NB4 (cell line): Measurements from ENCODE around the gene ARHGEF9.
A peak's percentile ranks its signal among the peaks of the same experiment; 100 is the strongest.

Experiments
- DNase-seq: peaks from one replicate; pipeline ENCODE4 v3.0.0; 2010; ENCODE audit warnings: low read depth
- H3K4me3 ChIP-seq: one replicate; pipeline ENCODE4 v1.5.1; 2011; ENCODE audit warnings: mild to moderate bottlenecking, low read depth, low read length, moderate library complexity
- CTCF ChIP-seq: IDR thresholded peaks from one replicate; pipeline ENCODE4 v1.5.1; 2012; ENCODE audit warnings: low read depth, low read length
- MAX ChIP-seq: IDR thresholded peaks from 2 replicates; pipeline ENCODE4 v1.6.1; 2011; ENCODE audit warnings: low read depth, low read length
- MYC ChIP-seq: IDR thresholded peaks from 2 replicates; pipeline ENCODE4 v1.6.1; 2011; ENCODE audit warnings: low read depth, low read length
- POLR2A ChIP-seq: IDR thresholded peaks from 2 replicates; pipeline ENCODE4 v1.6.1; 2011; ENCODE audit warnings: mild to moderate bottlenecking; ENCODE audit not compliant: insufficient read length; ENCODE audit errors: extremely low read depth

ARHGEF9 gene

GRCh38 chrX:63751481-63751880 lies 33.5 kb downstream of the ARHGEF9 start:
- TF ChIP-seq MYC, result no peak
- TF ChIP-seq POLR2A, result no peak
- TF ChIP-seq CTCF, result no peak
- no peak for TF ChIP-seq MAX
- no peak overlapping the region for H3K4me3 ChIP-seq
- no peak for DNase-seq

- H3K4me3 ChIP-seq, result no peak overlapping the region
- no peak for DNase-seq
- TF ChIP-seq POLR2A (no peak), MYC (no peak), CTCF (no peak), MAX (no peak)
Measured at GRCh38 chrX:63750811-63751210, 34.2 kb downstream of the ARHGEF9 start.

- no peak for TF ChIP-seq MAX
- no peak for TF ChIP-seq POLR2A
- TF ChIP-seq MYC, result no peak
- TF ChIP-seq CTCF, result no peak
- DNase-seq, result no peak
- H3K4me3 ChIP-seq, result no peak overlapping the region
Measured at GRCh38 chrX:63747331-63747730, 37.7 kb downstream of the ARHGEF9 start.

- H3K4me3 ChIP-seq, result no peak overlapping the region
- DNase-seq, result no peak
- TF ChIP-seq MYC (no peak), POLR2A (no peak), CTCF (no peak), MAX (no peak)
Measured at GRCh38 chrX:63746715-63747114, 38.3 kb downstream of the ARHGEF9 start.

GRCh38 chrX:63746278-63746677 lies 38.7 kb downstream of the ARHGEF9 start:
- TF ChIP-seq MYC (no peak), POLR2A (no peak), MAX (no peak), CTCF (no peak)
- DNase-seq, result peak; percentile 1
- no peak overlapping the region for H3K4me3 ChIP-seq

GRCh38 chrX:63744850-63745394 lies 40.1 kb downstream of the ARHGEF9 start:
- TF ChIP-seq POLR2A (no peak), CTCF (no peak), MYC (no peak), MAX (no peak)
- no peak for DNase-seq
- H3K4me3 ChIP-seq, result no peak overlapping the region
